Endothelial cell of hepatic sinusoid (primary cell): Measurements from ENCODE around the gene SETD3.

Experiments
- in situ Hi-C: cut with HindIII; loops from 2 replicates; pipeline ENCODE4 v1.10.0; 2017; ENCODE audit warnings: low sequenced_read_pairs

SETD3 gene

DNA sequence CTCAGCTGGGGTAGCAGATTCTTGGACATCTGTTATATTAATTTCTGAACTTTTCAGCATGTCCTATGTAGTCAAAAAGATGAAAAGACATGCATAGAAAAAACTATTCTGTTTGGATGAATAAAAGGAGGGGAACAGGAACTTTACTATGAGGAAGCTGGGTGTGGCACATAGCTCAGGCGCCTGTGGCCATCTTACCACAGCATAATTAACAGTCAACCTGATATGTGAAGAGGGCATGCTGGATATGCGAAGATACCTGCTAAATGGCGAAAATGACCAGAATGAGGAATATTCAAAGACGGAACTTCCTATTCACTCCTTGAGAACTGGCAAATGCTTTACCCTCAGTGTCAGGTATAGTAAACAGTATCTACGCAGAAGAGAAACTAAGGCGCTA lies 18.4 kb downstream of the SETD3 start:
- in situ Hi-C loops = no loop called here

DNA sequence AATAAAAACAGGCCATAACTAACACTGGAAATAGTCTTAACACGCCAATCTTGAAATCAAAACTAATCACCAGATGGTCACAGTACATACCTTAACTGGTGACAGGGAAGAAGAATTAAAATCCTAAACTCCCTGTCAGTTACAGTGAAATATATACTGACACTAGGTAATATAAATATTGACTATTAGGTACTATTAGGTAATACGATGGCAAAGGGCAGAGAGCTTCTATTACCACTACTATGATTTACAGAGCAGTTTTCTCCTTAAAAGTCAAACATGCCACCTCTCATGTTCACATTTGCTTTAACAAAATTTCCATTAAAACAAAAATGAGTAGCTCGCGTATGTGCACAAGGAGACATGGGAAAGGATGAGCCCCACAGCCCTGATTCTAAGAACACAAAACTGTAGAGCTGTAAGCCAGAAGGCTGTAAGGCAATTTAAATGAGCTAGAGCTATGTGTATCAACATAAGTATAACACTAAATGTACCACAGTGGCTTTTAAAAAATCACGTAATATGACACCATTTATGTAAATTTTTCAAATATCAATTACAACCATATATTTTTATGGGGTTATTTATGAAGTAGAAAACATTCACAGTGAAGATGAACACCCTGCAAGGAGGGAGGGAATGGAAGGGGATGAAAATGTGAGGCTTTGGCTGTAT lies 19.1 kb downstream of the SETD3 start:
- in situ Hi-C loops = no loop called here

DNA sequence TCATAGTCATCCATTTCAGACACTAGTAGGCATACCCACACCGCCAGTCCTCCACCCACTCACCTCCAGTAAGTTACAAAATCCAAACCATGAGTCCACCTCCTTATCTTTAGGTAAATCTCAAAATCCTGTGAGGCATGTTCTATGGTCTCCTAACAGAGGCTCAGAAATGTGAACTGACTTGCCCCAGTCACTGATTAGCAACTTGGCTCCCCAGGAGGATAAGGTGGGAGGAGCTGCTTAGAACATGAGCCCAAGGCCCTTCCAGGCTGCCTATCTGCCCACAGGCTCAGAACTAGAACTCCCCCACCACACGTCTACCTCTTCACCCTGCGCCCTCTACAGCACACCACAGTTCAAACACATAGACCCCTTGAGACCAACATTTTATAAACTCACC lies 19.9 kb downstream of the SETD3 start:
- in situ Hi-C loops = no loop called here

DNA sequence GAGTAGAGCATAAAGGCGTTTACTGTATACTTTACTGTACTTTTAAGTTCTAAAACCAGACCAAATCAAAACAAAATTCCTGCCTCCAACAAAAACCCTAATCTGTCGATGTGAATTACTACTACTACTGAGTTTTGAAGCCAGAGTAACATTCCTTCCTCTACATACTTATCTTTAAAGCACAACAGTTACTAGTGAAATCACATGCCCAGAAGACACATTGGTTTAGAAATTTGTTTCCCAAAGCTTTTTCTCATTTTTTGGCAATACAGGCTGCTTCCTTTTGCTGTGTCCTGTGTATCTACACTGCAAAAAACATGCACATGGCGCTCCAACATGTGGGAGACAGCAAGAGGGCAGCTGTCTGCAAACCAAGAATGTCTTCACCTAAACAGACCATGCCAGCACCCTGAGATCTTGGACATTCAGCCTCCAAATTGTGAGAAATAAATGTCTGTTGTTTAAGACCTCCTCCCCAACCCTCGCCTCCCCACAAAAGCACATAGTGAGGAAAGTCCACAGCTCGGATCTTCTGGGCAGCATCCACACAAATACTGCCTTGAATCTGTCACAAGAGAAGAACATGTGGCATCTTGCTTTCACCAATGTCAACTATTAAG lies 21.1 kb downstream of the SETD3 start:
- in situ Hi-C loops = no loop called here

DNA sequence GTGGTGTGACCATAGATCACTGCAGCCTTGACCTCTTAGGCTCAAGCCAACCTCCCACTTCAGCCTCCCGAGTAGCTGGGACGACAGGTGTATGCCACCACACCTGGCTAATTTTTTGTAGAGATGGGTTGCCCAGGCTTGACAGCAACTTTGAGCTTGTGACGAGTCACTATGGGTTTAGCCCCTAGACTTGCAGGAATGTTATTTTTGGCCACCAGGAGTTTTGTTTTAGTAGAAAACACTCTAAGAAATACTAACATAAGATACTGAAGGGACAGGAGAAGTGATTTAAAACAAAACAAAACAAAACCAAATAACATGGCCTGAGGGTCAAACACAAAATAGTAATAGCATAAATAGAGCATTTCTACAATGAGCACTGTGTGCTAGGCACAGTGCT lies 26.4 kb downstream of the SETD3 start:
- in situ Hi-C loops = no loop called here

DNA sequence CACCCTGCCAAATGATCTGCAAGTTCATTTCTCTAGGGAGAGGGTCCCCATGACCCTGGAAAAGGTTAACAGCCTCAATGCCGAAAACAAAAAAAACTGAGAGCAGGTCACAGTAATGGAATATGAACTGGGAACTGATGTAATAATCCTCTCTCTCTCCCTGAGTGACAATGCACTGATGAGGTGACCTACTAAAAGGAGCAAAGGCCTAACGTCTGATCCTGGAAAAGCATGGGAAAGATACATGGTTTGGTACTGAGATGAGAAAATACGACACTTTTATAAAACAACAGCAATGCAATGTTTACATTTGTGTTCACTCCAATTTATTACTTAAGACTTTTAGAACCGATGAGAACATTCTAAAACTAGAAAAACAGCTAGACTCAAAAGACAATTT lies 27.7 kb downstream of the SETD3 start:
- in situ Hi-C loops = no loop called here

DNA sequence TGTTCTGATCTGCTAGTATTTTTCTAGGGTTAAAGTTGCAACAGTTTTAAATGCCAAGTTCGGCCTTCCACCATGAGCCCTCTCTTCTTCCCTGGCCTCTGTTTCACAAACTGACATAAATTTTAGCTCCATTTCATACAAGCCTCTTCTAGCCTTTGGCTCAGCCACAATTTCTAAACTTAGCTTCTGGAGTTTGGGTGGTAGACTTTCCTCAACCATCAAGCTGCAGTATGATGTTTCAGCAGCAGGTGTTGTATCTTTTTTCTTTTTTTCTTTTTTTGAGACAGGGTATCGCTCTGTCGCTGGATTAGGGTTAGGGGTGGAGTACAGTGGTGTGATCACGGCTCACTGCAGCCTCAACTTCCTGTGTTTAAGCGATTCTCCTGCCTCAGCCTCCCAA lies 29.4 kb downstream of the SETD3 start:
- in situ Hi-C loops = no loop called here

DNA sequence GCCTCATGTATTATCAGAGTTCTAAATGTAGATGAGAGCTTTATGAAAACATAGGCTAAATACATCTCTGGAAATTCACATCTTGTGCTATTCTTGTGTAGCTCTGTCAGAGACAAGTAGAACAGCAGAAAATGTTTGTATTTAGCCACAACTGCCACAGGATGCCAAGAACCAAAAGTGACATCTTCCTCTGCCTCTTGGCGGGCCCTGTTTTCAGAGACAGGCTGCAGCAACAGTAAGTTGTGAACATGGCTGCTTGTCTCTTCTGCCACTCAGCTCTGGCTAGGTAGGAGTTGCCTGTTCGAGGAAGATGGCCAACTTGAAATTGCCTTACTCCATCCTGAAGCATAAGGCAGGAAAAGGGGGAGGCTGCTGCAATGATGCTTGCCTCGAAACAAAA lies 30.4 kb downstream of the SETD3 start:
- in situ Hi-C loops = no loop called here

DNA sequence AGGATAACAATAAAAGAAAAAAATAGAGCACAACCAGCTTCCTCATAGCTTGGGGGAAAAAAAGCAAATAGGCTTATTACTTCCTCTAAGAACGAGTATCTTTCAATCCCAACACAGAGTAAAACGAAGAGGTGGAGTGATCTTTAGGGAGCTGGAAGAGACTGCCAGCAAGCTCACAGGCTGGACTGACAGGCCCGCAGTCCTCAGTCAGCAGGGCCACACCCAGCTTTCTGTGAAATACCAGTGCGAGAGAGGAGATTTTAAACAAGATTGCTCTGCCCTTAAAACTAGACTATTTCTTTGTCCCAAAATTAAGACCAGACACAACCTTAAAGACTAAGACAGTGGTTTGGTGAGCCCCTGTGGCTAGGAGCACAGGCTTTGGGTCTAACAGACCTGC lies 32.9 kb downstream of the SETD3 start:
- in situ Hi-C loops = no loop called here

DNA sequence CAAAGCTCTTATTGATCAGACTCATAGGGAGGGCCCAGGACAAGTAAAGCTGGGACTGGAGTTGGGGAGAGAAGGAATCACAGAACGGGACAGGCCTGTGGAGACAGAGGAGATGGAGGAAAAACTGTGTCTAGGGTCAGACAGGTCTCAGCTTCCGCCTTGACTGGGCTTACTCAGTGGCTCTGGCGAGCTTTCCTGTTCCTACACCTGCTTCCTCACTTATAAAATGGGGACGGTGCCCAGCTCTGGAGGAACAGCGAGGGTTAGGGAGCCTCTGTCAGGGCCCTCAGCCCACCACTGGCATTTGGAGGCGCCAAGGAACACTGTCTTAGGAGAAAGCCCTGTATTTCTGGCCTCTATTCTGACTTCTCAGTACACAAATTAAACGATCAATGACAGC lies 34.7 kb downstream of the SETD3 start:
- in situ Hi-C loops = no loop called here

DNA sequence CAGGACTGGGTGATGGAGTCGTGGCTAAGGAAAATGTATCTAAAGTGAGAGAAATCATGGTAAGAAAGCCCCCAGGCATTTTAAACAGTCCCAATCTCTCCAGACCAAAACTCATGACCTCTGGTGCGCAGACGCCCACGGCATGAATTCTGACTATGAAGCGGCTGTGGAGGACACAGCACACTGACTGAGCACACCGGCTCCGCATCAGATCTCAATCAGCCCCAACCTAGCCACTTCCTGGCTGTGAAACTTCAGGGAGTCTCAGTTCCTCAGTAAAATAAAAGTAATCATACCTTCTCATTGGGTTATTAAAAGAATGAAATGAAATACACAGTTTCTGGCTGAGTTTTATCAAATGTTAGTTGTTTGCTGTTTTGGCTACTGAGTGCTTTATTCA lies 38.7 kb downstream of the SETD3 start:
- in situ Hi-C loops = no loop called here

DNA sequence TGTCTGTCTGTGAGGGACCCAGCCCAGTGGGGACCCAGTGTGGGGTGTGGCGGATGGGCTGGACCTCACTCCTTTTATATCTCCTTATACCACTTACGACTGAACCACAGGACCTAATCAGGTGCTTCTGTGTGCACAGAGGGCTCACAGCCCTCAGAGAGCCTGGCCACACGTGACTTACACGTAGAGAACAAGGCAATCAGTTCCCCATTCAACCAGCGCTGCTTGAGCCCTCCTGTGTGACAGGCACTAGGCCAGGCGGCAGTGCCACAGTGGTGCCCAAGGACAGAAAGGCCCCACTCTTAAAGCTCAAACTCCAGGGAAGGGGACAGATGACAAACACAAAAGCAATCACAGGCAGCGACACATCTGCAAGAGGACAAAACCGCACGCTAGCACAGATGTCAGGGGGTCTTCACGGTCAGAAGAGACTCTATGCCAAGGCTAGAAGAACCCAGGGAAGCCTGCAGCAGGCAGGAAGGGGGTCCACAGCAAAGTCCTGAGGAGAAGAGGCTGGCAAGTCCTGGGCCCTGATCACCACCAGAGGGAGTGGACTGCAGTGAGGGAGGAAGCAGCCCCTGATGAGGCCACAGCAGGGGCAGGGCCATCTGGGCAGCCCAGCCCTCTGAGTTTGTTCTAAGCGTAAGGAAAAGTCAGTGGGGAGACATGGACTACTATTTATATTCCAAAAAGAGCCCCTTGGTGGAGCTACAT lies 39.3 kb downstream of the SETD3 start:
- in situ Hi-C loops = no loop called here

DNA sequence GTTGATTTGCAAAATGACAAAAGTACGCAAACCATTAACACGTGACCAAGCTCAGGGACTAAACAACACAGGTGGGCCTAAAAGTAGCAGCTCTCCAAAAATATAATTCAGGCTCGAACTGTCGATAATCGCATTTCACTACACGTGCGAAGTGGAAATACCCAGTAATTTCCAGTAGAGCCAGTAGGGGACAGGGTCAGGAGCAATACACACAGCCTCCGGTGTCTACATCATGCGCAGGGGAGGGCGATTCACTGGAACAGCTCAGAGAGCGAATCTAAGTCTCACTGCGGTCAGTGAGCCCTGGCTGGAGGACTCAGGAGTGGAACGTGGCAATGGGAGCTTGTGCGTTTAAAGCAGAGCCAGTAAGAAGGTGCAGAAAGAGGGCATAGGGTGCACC lies 40.4 kb downstream of the SETD3 start:
- in situ Hi-C loops = no loop called here

DNA sequence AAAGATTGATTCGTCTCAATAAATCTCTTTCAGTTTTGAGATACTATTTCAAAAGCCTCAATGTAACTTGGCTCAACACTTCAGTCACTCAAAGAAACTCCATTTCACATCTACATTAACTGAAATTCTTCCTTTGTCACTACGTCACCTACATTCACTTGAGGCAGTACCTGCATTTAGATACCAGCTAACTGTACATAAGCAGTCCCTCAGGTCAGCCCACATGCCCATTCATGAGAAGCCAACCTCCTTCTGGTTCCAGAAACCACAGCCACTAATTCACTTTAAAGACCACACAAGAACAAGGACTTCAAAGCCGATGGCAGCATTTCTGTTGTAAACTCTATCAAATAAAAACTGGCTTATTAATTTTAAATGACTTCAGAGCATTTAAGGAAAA lies 43.0 kb downstream of the SETD3 start:
- in situ Hi-C loops = no loop called here

DNA sequence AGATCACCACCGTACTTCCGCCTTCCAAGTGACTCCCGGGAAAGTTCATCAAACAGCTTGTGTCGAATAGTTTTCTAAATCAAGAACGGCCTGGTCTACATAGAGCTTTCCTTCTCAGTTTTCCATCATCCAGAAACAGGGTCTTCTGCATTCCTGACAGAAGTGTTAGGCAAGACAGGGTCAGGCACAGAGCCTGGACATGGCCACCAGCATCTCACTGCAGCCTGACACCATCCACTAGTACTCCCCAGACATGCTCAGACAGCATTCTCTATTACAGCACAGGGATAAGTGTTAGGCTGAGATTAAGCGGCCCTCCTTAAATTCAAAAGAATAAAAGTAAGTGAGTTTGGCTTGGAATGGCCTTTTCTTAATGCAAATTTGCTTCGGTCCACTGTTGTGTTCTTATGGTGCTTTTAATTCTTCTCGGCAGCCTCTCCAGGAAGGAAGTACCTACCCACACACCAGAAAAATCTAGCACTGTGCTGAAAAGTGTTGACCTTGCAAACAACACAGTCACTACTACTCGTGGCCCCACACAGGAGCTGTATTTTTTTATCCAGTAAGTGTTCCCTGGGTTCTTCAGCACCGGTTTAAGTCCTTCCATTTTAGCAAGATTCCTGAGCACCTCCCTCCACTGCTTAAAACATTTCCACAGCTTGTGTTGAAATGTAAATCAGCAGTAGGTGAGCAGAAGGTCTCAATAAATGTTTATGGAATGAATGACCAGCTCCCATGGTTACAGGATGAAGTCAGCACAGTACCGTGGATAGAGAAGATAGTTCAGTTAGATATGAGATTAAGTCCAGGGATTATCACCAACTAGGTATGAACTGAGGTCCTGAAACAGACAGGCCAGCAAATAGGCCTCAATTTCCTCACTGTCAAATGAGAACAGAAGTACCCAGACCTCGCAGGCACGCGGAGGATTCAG lies 44.1 kb downstream of the SETD3 start:
- in situ Hi-C loops = no loop called here

DNA sequence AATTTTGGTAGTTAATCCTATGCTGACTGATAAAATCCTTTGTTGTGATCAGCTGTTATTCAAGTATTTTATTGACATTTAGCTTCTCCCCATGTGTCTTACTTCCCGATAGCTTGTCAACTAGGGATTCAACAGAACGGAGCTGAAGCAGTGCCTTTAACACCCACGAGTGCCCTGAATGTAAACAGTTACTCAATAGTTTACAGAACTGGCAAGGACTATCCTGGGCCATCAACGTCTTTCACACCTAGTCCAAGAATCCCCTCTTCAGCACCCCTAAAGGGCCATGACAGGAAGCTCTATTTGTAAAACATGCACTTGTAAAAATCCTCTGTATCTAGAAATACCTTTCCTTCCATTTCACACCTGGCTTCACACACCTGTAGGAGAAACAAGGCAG lies 45.3 kb downstream of the SETD3 start:
- in situ Hi-C loops = no loop called here

DNA sequence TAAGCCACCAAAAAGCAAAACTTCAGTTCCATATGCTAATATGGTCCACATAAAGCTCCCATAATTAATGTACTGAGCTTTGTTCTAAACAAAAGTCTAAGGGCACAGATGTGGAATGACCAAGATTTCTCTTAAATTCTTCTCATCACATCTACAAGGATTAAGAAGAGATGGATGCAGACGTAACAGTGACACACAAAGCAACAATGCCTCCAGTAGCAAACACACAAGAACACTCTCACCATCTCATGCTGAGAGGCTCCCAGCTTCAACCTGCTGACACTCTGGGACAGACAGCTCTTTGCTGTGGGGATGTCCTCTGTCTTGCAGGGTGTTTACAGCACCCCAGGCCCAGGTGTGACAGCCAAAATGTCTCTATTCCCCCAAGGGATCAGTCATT lies 48.2 kb downstream of the SETD3 start:
- in situ Hi-C loops = no loop called here

DNA sequence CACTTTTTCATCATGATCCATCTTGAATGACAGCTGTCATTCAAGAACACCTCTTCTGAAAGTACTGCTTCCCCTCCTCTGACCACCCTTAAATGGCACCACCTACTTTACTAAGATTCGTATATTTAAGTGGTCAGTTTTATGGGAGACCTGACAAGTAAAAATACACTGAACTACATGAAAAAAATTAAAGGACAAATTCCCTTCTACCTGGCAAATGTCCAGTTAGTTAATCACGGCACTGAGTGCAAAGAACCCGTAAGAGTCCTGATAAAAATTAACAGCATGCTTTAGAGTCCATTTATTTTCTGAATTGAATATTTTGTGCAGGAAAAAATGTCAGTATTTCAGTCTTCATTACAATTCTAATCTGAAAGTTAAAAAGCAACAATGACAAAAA lies 48.7 kb downstream of the SETD3 start:
- in situ Hi-C loops = no loop called here

DNA sequence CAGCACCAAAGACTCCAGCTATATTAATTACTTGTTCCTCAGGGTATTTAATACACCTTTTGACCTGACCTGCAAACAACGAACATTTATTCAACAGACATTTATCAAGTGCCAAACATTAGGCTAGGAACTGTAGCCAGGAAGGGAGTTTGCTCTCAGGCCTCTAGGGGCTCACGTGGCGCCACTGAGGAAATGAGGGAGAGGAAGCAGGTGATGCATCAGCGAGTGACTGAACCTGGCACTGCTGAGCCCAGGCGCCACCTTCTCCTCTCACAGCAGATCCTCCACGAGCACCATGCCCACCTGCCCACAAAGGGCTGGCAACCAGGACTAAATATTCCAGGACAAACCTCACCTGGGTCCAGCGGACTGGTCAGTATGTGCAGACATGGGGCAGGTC lies 50.2 kb downstream of the SETD3 start:
- in situ Hi-C loops = no loop called here

DNA sequence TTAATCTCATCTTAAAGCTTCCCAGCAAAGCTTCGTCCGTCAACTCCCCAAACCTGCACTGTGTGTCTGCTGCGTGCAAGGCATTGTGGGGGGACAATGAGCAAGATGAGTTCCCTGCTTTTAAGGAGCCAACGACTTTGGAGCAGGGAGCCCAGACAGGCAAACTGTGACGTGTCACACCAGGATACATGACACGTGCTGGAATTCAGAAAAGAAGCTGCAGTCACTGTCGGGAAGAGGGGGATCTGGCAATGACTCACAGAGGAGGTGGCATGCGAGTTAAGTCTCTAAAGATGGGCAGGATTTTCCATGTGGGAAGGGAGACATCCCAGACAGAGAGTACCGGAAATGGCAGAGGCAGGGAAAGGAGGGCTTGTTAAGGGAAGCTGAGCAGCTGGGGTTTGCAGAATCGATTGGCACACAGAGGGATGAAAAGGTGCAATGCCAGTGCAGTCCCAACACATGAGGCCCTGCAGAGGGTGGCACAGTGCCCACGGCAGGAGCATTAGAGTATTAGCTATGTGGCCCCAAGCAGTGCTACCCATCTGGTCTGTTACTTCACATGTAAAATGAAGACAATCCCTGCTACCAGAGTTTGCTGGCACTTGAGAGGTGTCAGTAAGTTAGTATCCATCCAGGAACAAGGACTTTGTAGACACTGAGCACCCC lies 52.9 kb downstream of the SETD3 start:
- in situ Hi-C loops = no loop called here

DNA sequence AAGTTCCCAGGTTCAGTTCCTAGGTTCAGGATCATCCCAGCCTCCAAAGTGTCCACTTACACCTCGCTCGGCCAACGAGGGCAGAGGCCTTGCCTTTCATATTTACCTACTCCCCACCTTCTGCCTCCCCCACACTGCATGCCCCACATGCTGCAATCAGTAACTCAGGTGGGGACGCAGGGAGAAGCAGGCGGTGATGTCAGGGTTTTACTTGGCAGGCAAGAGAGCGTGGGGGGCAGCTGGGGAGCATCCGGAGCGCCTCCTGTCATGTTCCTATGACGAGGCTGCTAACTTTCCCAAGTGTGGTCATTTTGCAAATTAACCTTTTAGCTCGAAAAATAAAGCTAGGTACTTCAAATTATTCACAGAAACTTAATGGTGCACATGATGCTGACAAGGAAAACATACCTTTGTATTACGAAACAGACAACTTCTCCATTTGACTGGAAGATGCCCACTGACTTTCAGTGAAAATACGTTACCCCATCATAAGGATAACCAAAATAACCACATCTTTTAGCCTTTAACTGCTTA lies 53.8 kb downstream of the SETD3 start:
- in situ Hi-C loops = no loop called here
